B cell (primary cell): Measurements from ENCODE around the gene NAPEPLD. TPM values are rescaled to one million over a fixed set of nuclear protein-coding genes. Genes with fewer than 3 reads are reported as not detected.
"Not testable (repeated sequence)": the region's sequence is repeated elsewhere in the genome, so short reads cannot be mapped to it uniquely, and the experiment has no call there.

Experiments
- ATAC-seq: fragments of 200-7000 bp; cut with Tn5 transposase; one replicate; pipeline ENCODE4 v1.10.0; 2021; ENCODE audit warnings: low read depth, mild to moderate bottlenecking, moderate number of reproducible peaks, moderate library complexity
- CTCF ChIA-PET: fragments of 350-600 bp; sonication (Branson Sonifier 250); formaldehyde crosslinking; loops from one replicate; lab custom pipeline; 2021; ENCODE audit warnings: antibody characterized with exemption, inconsistent platforms; lab: Charles Lee
- POLR2A ChIA-PET: fragments of 350-600 bp; sonication (Branson Sonifier 250); formaldehyde crosslinking; loops from one replicate; lab custom pipeline; 2021; ENCODE audit warnings: antibody characterized with exemption; lab: Charles Lee
- DNase-seq: peaks from one replicate; pipeline ENCODE4 v3.0.0; 2013
- H2AFZ ChIP-seq: 2 replicates; pipeline ENCODE4 v1.6.1; 2012; ENCODE audit warnings: mild to moderate bottlenecking, low read depth, low read length; ENCODE audit not compliant: insufficient read depth, poor library complexity, severe bottlenecking
- H3K27ac ChIP-seq, 2 donors: 1 replicate in 1 of 2; 2 replicates in 1 of 2; pipeline ENCODE4 v1.5.1; 2012 to 2013; ENCODE audit warnings: low read length in 2 of 2, mild to moderate bottlenecking in 2 of 2, moderate library complexity in 1 of 2
- H3K27me3 ChIP-seq, 4 experiments: fragments of 200-600 bp in 1 of 4; sonication (generic) in 1 of 4; replicated peaks in 1 of 4; 1 replicate in 2 of 4; 2 replicates in 2 of 4; pipeline versions ENCODE4 v1.6.1 to v1.7.0; 2013 to 2016; ENCODE audit warnings: low read length in 3 of 4, mild to moderate bottlenecking in 2 of 4, mixed read lengths in 1 of 4, moderate library complexity in 1 of 4; ENCODE audit not compliant: insufficient read depth in 4 of 4, control insufficient read depth in 3 of 4; ENCODE audit errors: control extremely low read depth in 1 of 4
- H3K36me3 ChIP-seq, 2 experiments: replicated peaks in 1 of 2; 1 replicate in 1 of 2; 2 replicates in 1 of 2; pipeline versions ENCODE4 v1.6.1 to v1.7.1; 2013; ENCODE audit warnings: low read length in 1 of 2; ENCODE audit not compliant: insufficient read depth in 2 of 2, control insufficient read depth in 1 of 2; ENCODE audit errors: control extremely low read depth in 1 of 2, extremely low read depth in 1 of 2
- H3K4me1 ChIP-seq, 2 donors: fragments of 200-600 bp in 1 of 2; sonication (generic) in 1 of 2; 1 replicate in 1 of 2; 2 replicates in 1 of 2; pipeline versions ENCODE4 v1.5.1 to v1.6.1; 2013 to 2017; ENCODE audit warnings: low read length in 2 of 2; ENCODE audit not compliant: control insufficient read depth in 2 of 2, insufficient read depth in 2 of 2
- H3K4me2 ChIP-seq: replicated peaks from 2 replicates; pipeline ENCODE3; 2012; ENCODE audit warnings: mild to moderate bottlenecking, low read depth, low read length; ENCODE audit not compliant: poor library complexity, severe bottlenecking
- H3K4me3 ChIP-seq, 5 experiments: fragments of 200-600 bp in 1 of 5; sonication (generic) in 1 of 5; 1 replicate in 3 of 5; 2 replicates in 2 of 5; pipeline versions ENCODE4 v1.5.1 to v1.7.0; 2011 to 2016; ENCODE audit warnings: low read length in 4 of 5, mild to moderate bottlenecking in 4 of 5, low read depth in 2 of 5, control low read depth in 1 of 5, moderate library complexity in 1 of 5; ENCODE audit not compliant: insufficient read depth in 1 of 5; ENCODE audit errors: control extremely low read depth in 1 of 5, extremely low read depth in 1 of 5
- H3K79me2 ChIP-seq: fragments of 200-600 bp; sonication (generic); one replicate; pipeline ENCODE4 v1.6.0; 2016; ENCODE audit warnings: low read length; ENCODE audit not compliant: control insufficient read depth, insufficient read depth
- H3K9ac ChIP-seq: fragments of 200-600 bp; sonication (generic); 2 replicates; pipeline ENCODE4 v1.6.1; 2017; ENCODE audit warnings: mild to moderate bottlenecking, low read length, moderate library complexity
- H3K9me3 ChIP-seq, 3 donors: one replicate each; pipeline versions ENCODE4 v1.6.1 to v1.7.1; 2013; ENCODE audit warnings: low read length in 2 of 3; ENCODE audit not compliant: control insufficient read depth in 2 of 3, insufficient read depth in 1 of 3; ENCODE audit errors: control extremely low read depth in 1 of 3
- H4K20me1 ChIP-seq: 2 replicates; pipeline ENCODE4 v1.6.0; 2012; ENCODE audit warnings: mild to moderate bottlenecking, low read length; ENCODE audit not compliant: insufficient read depth, control insufficient read depth, poor library complexity, severe bottlenecking
- H3K27ac Mint-ChIP-seq: one replicate; pipeline ENCODE4 v1.8.0; 2021; ENCODE audit warnings: mixed read lengths
- H3K27me3 Mint-ChIP-seq: one replicate; pipeline ENCODE4 v1.8.0; 2021; ENCODE audit warnings: mixed read lengths
- H3K4me1 Mint-ChIP-seq: one replicate; pipeline ENCODE4 v1.8.0; 2021; ENCODE audit warnings: mixed read lengths
- H3K4me3 Mint-ChIP-seq: one replicate; pipeline ENCODE4 v1.8.0; 2021; ENCODE audit warnings: mixed read lengths
- H3K9me3 Mint-ChIP-seq: one replicate; pipeline ENCODE4 v1.8.0; 2022; ENCODE audit warnings: mixed read lengths; ENCODE audit not compliant: insufficient read depth
- WGBS: methylation state at CpG from one replicate; pipeline ENCODE4 v1.1.5; 2013; ENCODE audit warnings: missing lambda C conversion rate; ENCODE audit not compliant: insufficient coverage; 5-methylcytosine and 5-hydroxymethylcytosine counted together
- intact Hi-C: fragments of 100-400 bp; cut with micrococcal nuclease; formaldehyde crosslinking; loops from one replicate; pipeline ENCODE4 v1.10.0; 2022
- polyA plus RNA-seq: library from polyadenylated mRNA; depleted of rRNA; stranded (reverse); fragments of >200 nt; gene quantifications from 2 replicates; pipeline ENCODE4 v1.2.3, GENCODE V29; 2012
- total RNA-seq, 2 donors: library from RNA; stranded (reverse); fragments of 120-200 nt in 1 of 2; gene quantifications; 1 replicate in 1 of 2; 2 replicates in 1 of 2; pipeline versions ENCODE4 v1.2.3 to v1.2.4, GENCODE V29; 2013 to 2022

Gene NAPEPLD
- total and polyA plus RNA-seq, 2 donors (not counting 1 experiment from before 2014, with no cell fraction given), result 3.8 to 20.7 TPM

- ATAC-seq, H3K27ac ChIP-seq, H3K9ac ChIP-seq, CTCF ChIA-PET, H3K4me1 ChIP-seq, H3K27ac Mint-ChIP-seq, H2AFZ ChIP-seq, H4K20me1 ChIP-seq, H3K4me2 ChIP-seq, H3K9me3 Mint-ChIP-seq, POLR2A ChIA-PET, H3K36me3 ChIP-seq, H3K4me3 ChIP-seq, H3K27me3 Mint-ChIP-seq, H3K4me1 Mint-ChIP-seq, intact Hi-C loops, H3K9me3 ChIP-seq, DNase-seq, H3K4me3 Mint-ChIP-seq, H3K27me3 ChIP-seq, H3K79me2 ChIP-seq: not testable (repeated sequence)
- 93% methylated on average over 4 of the region's 5 CpGs for WGBS
Measured at GRCh38 chr7:103163087-103163825, 14.4 kb upstream of the NAPEPLD start.

GRCh38 chr7:103162641-103163040 is 13.7 kb upstream of the NAPEPLD start:
- H3K27me3 ChIP-seq, DNase-seq, H3K4me2 ChIP-seq, H3K27ac Mint-ChIP-seq, H3K36me3 ChIP-seq, H3K27me3 Mint-ChIP-seq, H3K79me2 ChIP-seq, H3K27ac ChIP-seq, H3K9ac ChIP-seq, H3K4me1 ChIP-seq, ATAC-seq, intact Hi-C loops, CTCF ChIA-PET, H4K20me1 ChIP-seq, H2AFZ ChIP-seq, H3K9me3 Mint-ChIP-seq, H3K4me1 Mint-ChIP-seq, H3K4me3 Mint-ChIP-seq, H3K4me3 ChIP-seq, H3K9me3 ChIP-seq, POLR2A ChIA-PET: not testable (repeated sequence)
- 100% methylated on average over 1 of the region's 2 CpGs for WGBS

- H3K27ac Mint-ChIP-seq, H4K20me1 ChIP-seq, H3K27me3 Mint-ChIP-seq, H3K27ac ChIP-seq, DNase-seq, H3K4me1 Mint-ChIP-seq, H3K4me2 ChIP-seq, H3K9me3 ChIP-seq, CTCF ChIA-PET, H3K4me1 ChIP-seq, H3K36me3 ChIP-seq, POLR2A ChIA-PET, H3K9ac ChIP-seq, H3K9me3 Mint-ChIP-seq, H3K4me3 ChIP-seq, H3K4me3 Mint-ChIP-seq, H3K27me3 ChIP-seq, H2AFZ ChIP-seq, intact Hi-C loops, H3K79me2 ChIP-seq, ATAC-seq: not testable (repeated sequence)
- WGBS, result no CpG with 5 or more reads among the region's 3 CpGs
Measured at GRCh38 chr7:103161998-103162616, 13.2 kb upstream of the NAPEPLD start.

GRCh38 chr7:103159072-103159471 is 10.2 kb upstream of the NAPEPLD start:
- intact Hi-C loops, H4K20me1 ChIP-seq, CTCF ChIA-PET, H3K9me3 ChIP-seq, H3K79me2 ChIP-seq, H3K27me3 ChIP-seq, DNase-seq, H3K27ac Mint-ChIP-seq, H3K4me2 ChIP-seq, H3K27ac ChIP-seq, H3K4me1 Mint-ChIP-seq, H3K4me3 Mint-ChIP-seq, POLR2A ChIA-PET, H3K9me3 Mint-ChIP-seq, H3K4me1 ChIP-seq, H2AFZ ChIP-seq, H3K27me3 Mint-ChIP-seq, ATAC-seq, H3K4me3 ChIP-seq, H3K36me3 ChIP-seq, H3K9ac ChIP-seq: not testable (repeated sequence)
- WGBS, result 64% methylated on average over 1 of the region's 1 CpG
